ENCODE data around the gene KLK14. TPM values are rescaled to one million over a fixed set of nuclear protein-coding genes. Genes with fewer than 3 reads are reported as not detected.

The KLK14 gene
- total RNA-seq, 1 donor from 2014 or later = not detected

DNA sequence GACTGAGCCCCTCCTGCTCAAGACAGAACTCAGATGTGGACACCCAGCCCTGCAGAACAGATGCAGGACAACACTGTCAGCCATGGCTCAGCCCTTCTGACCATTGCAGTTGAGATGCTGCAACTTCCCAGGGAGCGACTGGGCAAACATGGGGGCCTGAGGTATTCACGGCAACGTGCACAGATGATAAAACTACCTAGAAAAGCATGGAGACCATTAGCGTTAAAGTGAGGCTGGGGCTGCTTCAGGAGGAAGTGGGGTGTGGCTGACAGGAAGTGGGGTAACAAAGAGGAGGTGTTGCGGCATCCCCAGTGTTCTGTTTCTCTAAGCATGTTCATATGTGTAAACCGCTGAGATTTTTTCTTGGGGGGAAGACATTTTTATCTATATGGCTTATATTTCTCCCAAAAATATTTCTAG is 40.7 kb upstream of the KLK14 start:
- Histone ChIP-seq H3K36me3 (no peaks in the 10 kb centered on the region), H3K27me3 (no peaks in the 10 kb centered on the region), H3K4me3 (no peak overlapping the region), H3K9me3 (no peaks in the 10 kb centered on the region), H3K4me1 (no peaks in the 10 kb centered on the region), H3K27ac (no peak overlapping the region)
- intact Hi-C loops (cut with DNase I) = no loop called here
- DNase-seq (ENCODE audit: low spot score in 2 of 2) = no peak
- TF ChIP-seq, protein P1, sequence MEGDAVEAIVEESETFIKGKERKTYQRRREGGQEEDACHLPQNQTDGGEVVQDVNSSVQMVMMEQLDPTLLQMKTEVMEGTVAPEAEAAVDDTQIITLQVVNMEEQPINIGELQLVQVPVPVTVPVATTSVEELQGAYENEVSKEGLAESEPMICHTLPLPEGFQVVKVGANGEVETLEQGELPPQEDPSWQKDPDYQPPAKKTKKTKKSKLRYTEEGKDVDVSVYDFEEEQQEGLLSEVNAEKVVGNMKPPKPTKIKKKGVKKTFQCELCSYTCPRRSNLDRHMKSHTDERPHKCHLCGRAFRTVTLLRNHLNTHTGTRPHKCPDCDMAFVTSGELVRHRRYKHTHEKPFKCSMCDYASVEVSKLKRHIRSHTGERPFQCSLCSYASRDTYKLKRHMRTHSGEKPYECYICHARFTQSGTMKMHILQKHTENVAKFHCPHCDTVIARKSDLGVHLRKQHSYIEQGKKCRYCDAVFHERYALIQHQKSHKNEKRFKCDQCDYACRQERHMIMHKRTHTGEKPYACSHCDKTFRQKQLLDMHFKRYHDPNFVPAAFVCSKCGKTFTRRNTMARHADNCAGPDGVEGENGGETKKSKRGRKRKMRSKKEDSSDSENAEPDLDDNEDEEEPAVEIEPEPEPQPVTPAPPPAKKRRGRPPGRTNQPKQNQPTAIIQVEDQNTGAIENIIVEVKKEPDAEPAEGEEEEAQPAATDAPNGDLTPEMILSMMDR (IDR thresholded peaks at IDR 0.05) = no peak

DNA sequence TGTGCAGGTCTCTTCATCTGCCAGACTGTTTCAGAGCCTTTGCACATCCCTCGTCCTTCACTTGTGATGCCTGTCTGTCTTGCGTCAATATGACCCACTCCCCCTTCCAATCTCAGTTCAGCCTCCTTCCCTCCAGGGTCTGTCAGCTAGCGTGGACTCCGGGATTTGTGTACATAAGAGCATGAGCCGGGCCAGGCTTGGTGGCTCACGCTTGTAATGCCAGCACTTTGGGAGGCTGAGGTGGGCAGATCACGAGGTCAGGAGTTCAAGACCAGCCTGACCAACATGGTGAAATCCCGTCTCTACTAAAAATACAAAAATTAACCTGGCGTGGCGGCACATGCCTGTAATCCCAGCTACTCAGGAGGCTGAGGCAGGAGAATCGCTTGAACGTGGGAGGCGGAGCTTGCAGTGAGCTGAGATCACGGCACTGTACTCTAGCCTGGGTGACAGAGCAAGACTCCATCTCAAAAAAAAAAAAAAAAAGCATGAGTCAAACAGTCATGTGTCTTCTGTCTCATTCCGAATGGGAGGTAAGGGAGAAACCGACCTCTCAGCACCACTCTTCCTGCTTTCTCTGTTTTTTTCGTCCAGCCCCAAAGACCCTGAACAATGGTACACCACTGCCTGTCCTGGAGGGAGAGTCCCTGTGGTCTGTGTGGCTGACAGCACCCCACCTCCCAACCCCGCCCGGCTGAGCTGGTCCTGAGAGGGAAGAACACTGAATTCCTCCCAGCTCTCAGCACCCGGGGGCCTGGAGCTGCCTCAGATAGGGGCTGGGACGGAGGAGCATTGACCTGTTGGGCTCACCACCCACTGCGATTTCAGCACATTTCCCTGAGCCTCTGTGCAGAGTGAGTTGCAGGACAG is 39.7 kb upstream of the KLK14 start:
- no peaks in the 10 kb centered on the region for H3K4me1 ChIP-seq
- no peaks in the 10 kb centered on the region for H3K27me3 ChIP-seq
- DNase-seq (ENCODE audit: low spot score in 2 of 2) = no peak
- H3K9me3 ChIP-seq = no peaks in the 10 kb centered on the region
- no peak overlapping the region for H3K4me3 ChIP-seq
- H3K36me3 ChIP-seq = no peaks in the 10 kb centered on the region
- TF ChIP-seq, protein P1 (IDR thresholded peaks at IDR 0.05) = no peak
- peak overlapping the region in 1 of 2 donors; percentile 6 for H3K27ac ChIP-seq
- intact Hi-C loops (cut with DNase I) = no loop called here

DNA sequence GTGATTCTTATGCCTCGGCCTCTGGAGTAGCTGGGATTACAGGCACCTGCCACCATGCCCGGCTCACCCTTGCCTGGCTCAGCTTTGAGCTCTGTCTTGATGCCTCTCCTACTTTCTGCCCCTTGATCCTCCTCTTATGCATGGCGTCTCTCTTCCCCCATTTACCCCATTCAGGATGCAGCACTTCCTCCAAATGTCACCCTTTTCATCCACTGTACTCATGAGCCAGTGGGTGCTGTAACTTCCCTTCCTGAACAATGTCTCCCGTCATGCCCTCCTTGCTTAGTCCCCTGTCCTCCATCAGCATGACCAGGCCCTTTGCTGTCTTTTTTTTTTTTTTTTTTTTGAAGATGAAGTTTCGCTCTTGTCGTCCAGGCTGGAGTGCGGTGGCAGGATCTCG is 38.6 kb upstream of the KLK14 start:
- Histone ChIP-seq H3K4me1 (no peaks in the 10 kb centered on the region), H3K27ac (no peak overlapping the region), H3K27me3 (no peaks in the 10 kb centered on the region), H3K36me3 (no peaks in the 10 kb centered on the region), H3K4me3 (no peak overlapping the region), H3K9me3 (no peaks in the 10 kb centered on the region)
- TF ChIP-seq, protein P1 (IDR thresholded peaks at IDR 0.05) = no peak
- no peak for DNase-seq (ENCODE audit: low spot score in 2 of 2)
- intact Hi-C loops (cut with DNase I) = no loop called here

DNA sequence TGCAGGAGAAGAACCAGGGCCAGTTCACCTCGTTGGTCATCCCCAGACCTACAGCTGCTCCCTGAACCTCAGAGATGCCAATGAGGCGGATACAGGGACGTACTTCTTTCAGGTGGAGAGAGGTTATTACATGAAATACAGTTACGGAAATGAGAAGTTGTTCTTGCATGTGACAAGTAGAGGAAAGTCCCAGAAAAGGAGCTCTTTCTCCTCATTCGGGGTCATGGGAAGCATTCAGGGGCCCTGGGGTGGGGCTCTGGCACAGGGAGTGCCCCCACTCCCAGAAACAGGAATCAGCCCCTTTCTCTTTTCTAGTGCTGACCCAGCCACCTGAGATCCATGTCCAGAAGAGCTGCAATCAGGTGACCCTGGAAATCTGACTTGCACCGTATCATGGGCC is 37.5 kb upstream of the KLK14 start:
- Histone ChIP-seq H3K27me3 (no peaks in the 10 kb centered on the region), H3K9me3 (no peaks in the 10 kb centered on the region)
- no peak for DNase-seq (ENCODE audit: low spot score in 2 of 2)

DNA sequence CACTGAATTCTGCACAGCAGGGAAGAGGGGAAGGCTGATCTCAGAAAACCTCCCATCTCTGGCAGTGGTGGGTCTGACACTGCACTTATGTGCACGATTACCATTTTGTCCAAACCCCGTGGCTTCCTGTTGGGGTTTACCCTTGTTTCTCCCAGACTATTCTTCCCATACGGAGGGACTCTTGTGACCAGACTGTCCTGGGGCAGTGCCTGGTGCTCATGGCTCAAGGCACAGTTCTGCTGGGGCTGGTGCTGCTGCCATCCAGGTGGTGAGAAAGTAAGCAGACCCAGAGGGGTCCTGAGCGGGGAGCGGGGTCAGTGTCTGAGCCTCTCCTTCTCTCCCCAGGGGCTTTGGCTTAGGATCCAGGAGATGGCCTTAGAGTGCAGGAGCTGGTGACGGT is 36.9 kb upstream of the KLK14 start:
- no peaks in the 10 kb centered on the region for H3K27me3 ChIP-seq
- intact Hi-C loops (cut with DNase I) = no loop called here

More for the DNA sequence above, 37.5 kb upstream of the KLK14 start:
- intact Hi-C loops (cut with DNase I) = no loop called here
- Histone ChIP-seq H3K4me3 (no peak overlapping the region), H3K4me1 (no peaks in the 10 kb centered on the region), H3K36me3 (no peaks in the 10 kb centered on the region), H3K27ac (no peak overlapping the region)
- TF ChIP-seq, protein P1 (IDR thresholded peaks at IDR 0.05) = no peak

More for the DNA sequence above, 36.9 kb upstream of the KLK14 start:
- Histone ChIP-seq H3K4me1 (no peaks in the 10 kb centered on the region), H3K9me3 (no peaks in the 10 kb centered on the region), H3K36me3 (no peaks in the 10 kb centered on the region), H3K4me3 (no peak overlapping the region), H3K27ac (no peak overlapping the region)
- DNase-seq (ENCODE audit: low spot score in 2 of 2) = no peak
- TF ChIP-seq, protein P1 (IDR thresholded peaks at IDR 0.05) = no peak

Data from ascending aorta (tissue), 2 donors.